Natural killer cell (primary cell): Measurements from ENCODE around the gene ARHGAP42. TPM values are rescaled to one million over a fixed set of nuclear protein-coding genes. Genes with fewer than 3 reads are reported as not detected.

ENCODE experiments used
- ATAC-seq, 3 donors: fragments of 150-1000 bp in 2 of 3; fragments of 200-7000 bp in 1 of 3; cut with Tn5 transposase; 1 replicate in 1 of 3; 2 replicates in 2 of 3; pipeline ENCODE4 v1.10.0; 2021; ENCODE audit warnings: mild to moderate bottlenecking in 2 of 3, moderate library complexity in 2 of 3
- DNase-seq, 2 donors: peaks; one replicate each; pipeline versions ENCODE4 v3.0.0 to v3.0.0-alpha.2; 2013 to 2021; ENCODE audit warnings: mixed read lengths in 1 of 2
- H3K27ac ChIP-seq: one replicate; pipeline ENCODE4 v1.5.1; 2013; ENCODE audit warnings: mild to moderate bottlenecking, low read length
- H3K27me3 ChIP-seq: one replicate; pipeline ENCODE4 v1.6.1; 2013; ENCODE audit warnings: low read length; ENCODE audit not compliant: control insufficient read depth, insufficient read depth
- H3K36me3 ChIP-seq: one replicate; pipeline ENCODE4 v1.6.1; 2013; ENCODE audit warnings: low read length; ENCODE audit not compliant: control insufficient read depth, insufficient read depth
- H3K4me1 ChIP-seq: one replicate; pipeline ENCODE4 v1.6.1; 2013; ENCODE audit warnings: low read length; ENCODE audit not compliant: control insufficient read depth, insufficient read depth
- H3K4me3 ChIP-seq: one replicate; pipeline ENCODE4 v1.5.1; 2013; ENCODE audit warnings: low read length
- H3K9me3 ChIP-seq: one replicate; pipeline ENCODE4 v1.6.1; 2013; ENCODE audit warnings: low read length; ENCODE audit not compliant: control insufficient read depth, insufficient read depth
- H3K27ac Mint-ChIP-seq, 2 donors: one replicate each; pipeline ENCODE4 v1.8.0; 2022; ENCODE audit warnings: mild to moderate bottlenecking in 2 of 2, mixed read lengths in 2 of 2, moderate library complexity in 1 of 2
- H3K27me3 Mint-ChIP-seq, 2 donors: one replicate each; pipeline ENCODE4 v1.8.0; 2022; ENCODE audit warnings: low read depth in 2 of 2, mixed read lengths in 2 of 2
- H3K36me3 Mint-ChIP-seq: one replicate; pipeline ENCODE4 v1.8.0; 2022; ENCODE audit warnings: mixed read lengths
- H3K4me1 Mint-ChIP-seq, 2 donors: one replicate each; pipeline ENCODE4 v1.8.0; 2022; ENCODE audit warnings: mixed read lengths in 2 of 2
- H3K4me3 Mint-ChIP-seq: one replicate; pipeline ENCODE4 v1.8.0; 2022; ENCODE audit warnings: mild to moderate bottlenecking, moderate library complexity, mixed read lengths
- H3K9me3 Mint-ChIP-seq, 2 donors: one replicate each; pipeline ENCODE4 v1.8.0; 2022; ENCODE audit warnings: mixed read lengths in 2 of 2
- WGBS: methylation state at CpG from one replicate; pipeline ENCODE4 v1.1.7; 2013; ENCODE audit warnings: missing lambda C conversion rate; ENCODE audit not compliant: insufficient coverage; 5-methylcytosine and 5-hydroxymethylcytosine counted together
- intact Hi-C: fragments of 100-400 bp; cut with micrococcal nuclease; formaldehyde crosslinking; loops from one replicate; pipeline ENCODE4 v1.14.2; 2022
- total RNA-seq, 4 donors: library from RNA; stranded (reverse); fragments of 120-200 nt in 1 of 4; gene quantifications; one replicate each; pipeline versions ENCODE4 v1.2.3 to v1.2.4, GENCODE V29; 2013 to 2022
- TF ChIP-seq, protein P1 (sequence below): fragments of 200-600 bp; IDR thresholded peaks from one replicate; pipeline ENCODE4 v1.8.0; 2022; ENCODE audit warnings: antibody characterized with exemption

ARHGAP42 gene
- total RNA-seq, 3 donors from 2014 or later (not counting 1 experiment from before 2014, with no cell fraction given): 6.0 to 7.6 (median 6.4) TPM

- ATAC-seq (no peak), DNase-seq (no peak)
- peaks cover 3% of the 10 kb centered on the region in 2 donors for H3K27me3 Mint-ChIP-seq
- no peak overlapping the region for H3K4me3 Mint-ChIP-seq
- Histone ChIP-seq H3K27me3 (no peaks in the 10 kb centered on the region), H3K27ac (no peak overlapping the region), H3K9me3 (no peaks in the 10 kb centered on the region), H3K36me3 (no peaks in the 10 kb centered on the region), H3K4me1 (peaks cover 13% of the 10 kb centered on the region), H3K4me3 (no peak overlapping the region)
- intact Hi-C loops: no loop called here
- no peak overlapping the region for H3K27ac Mint-ChIP-seq
- 91% methylated on average over 1 of the region's 1 CpG for WGBS
- H3K9me3 Mint-ChIP-seq: no peaks in the 10 kb centered on the region
- H3K36me3 Mint-ChIP-seq: no peaks in the 10 kb centered on the region
- H3K4me1 Mint-ChIP-seq: peaks cover 15 to 16% of the 10 kb centered on the region in 2 donors
- TF ChIP-seq, protein P1, sequence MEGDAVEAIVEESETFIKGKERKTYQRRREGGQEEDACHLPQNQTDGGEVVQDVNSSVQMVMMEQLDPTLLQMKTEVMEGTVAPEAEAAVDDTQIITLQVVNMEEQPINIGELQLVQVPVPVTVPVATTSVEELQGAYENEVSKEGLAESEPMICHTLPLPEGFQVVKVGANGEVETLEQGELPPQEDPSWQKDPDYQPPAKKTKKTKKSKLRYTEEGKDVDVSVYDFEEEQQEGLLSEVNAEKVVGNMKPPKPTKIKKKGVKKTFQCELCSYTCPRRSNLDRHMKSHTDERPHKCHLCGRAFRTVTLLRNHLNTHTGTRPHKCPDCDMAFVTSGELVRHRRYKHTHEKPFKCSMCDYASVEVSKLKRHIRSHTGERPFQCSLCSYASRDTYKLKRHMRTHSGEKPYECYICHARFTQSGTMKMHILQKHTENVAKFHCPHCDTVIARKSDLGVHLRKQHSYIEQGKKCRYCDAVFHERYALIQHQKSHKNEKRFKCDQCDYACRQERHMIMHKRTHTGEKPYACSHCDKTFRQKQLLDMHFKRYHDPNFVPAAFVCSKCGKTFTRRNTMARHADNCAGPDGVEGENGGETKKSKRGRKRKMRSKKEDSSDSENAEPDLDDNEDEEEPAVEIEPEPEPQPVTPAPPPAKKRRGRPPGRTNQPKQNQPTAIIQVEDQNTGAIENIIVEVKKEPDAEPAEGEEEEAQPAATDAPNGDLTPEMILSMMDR: no peak
These were observed 9.3 kb upstream of the ARHGAP42 start for GRCh38 chr11:100677796-100678195.

- no peaks in the 10 kb centered on the region for H3K36me3 Mint-ChIP-seq
- DNase-seq (no peak), ATAC-seq (no peak)
- H3K9me3 Mint-ChIP-seq: no peaks in the 10 kb centered on the region
- WGBS: 96% methylated on average over 7 of the region's 7 CpGs
- peaks cover 13% of the 10 kb centered on the region for H3K4me1 ChIP-seq
- H3K4me1 Mint-ChIP-seq: peaks cover 21 to 28% of the 10 kb centered on the region in 2 donors
- H3K27ac Mint-ChIP-seq: no peak overlapping the region
- intact Hi-C loops: loop anchor here (5.0 to 10.0 kb wide), 2 partner anchors 33 to 185 kb away; no protein-coding TSS in a partner anchor
- no peaks in the 10 kb centered on the region for H3K9me3 ChIP-seq
- no peak overlapping the region for H3K27ac ChIP-seq
- TF ChIP-seq, protein P1: no peak
- no peak overlapping the region for H3K4me3 ChIP-seq
- no peaks in the 10 kb centered on the region for H3K27me3 ChIP-seq
- no peak overlapping the region for H3K4me3 Mint-ChIP-seq
- H3K36me3 ChIP-seq: no peaks in the 10 kb centered on the region
- H3K27me3 Mint-ChIP-seq: peaks cover 0 to 3% of the 10 kb centered on the region in 2 donors
These were observed 7.0 kb upstream of the ARHGAP42 start for GRCh38 chr11:100680070-100680469.

DNA sequence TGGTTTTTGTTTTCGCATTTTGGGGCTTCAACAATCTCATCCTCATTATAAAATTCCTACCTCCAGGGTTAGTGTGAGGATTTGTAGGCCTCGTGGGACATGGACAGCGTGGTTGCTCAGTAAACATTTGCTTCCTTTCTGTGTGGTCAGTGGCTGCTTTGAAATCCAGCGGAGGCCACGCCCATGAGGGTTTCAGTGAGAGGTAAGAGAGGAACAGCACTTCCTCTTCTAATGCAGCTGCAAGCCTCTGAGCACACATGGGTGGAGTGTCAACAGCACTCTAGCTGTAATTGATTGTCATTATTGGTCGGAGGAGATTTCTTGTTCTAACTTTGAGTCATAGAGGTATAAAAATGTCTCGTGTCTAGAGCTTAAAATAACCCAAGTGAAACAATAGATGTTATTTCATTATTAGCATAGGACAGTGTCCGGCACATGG, 6.0 kb upstream of the ARHGAP42 start:
- Mint-ChIP-seq H3K9me3 (no peaks in the 10 kb centered on the region), H3K36me3 (no peaks in the 10 kb centered on the region), H3K4me3 (no peak overlapping the region), H3K4me1 (peaks cover 23 to 35% of the 10 kb centered on the region in 2 donors), H3K27me3 (no peaks in the 10 kb centered on the region), H3K27ac (peak overlapping the region; percentile 41 to 85)
- Histone ChIP-seq H3K9me3 (no peaks in the 10 kb centered on the region), H3K4me1 (peaks cover 13% of the 10 kb centered on the region), H3K4me3 (no peak overlapping the region), H3K36me3 (no peaks in the 10 kb centered on the region), H3K27me3 (no peaks in the 10 kb centered on the region), H3K27ac (peak overlapping the region; percentile 52)
- TF ChIP-seq, protein P1: no peak
- intact Hi-C loops: loop anchor here (5.0 to 10.0 kb wide), 2 partner anchors 34 to 184 kb away; no protein-coding TSS in a partner anchor
- ATAC-seq: peak; percentile 83 to 93 (median 91)
- 3% methylated on average over 6 of the region's 8 CpGs for WGBS
- peak; percentile 25 to 28 for DNase-seq
